ENCODE data around the gene PRR29. TPM values are rescaled to one million over a fixed set of nuclear protein-coding genes. Genes with fewer than 3 reads are reported as not detected.

Gene PRR29
- polyA plus RNA-seq, 1 of the 3 experiments (the other 2 are of a cell fraction) = 2.7 TPM

- TF ChIP-seq, protein P1, sequence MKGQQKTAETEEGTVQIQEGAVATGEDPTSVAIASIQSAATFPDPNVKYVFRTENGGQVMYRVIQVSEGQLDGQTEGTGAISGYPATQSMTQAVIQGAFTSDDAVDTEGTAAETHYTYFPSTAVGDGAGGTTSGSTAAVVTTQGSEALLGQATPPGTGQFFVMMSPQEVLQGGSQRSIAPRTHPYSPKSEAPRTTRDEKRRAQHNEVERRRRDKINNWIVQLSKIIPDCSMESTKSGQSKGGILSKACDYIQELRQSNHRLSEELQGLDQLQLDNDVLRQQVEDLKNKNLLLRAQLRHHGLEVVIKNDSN (IDR thresholded peaks at IDR 0.05; ENCODE audit: borderline replicate concordance, low read depth) = no peak
- no peak for TF ChIP-seq NFIC (IDR thresholded peaks at IDR 0.05; ENCODE audit: borderline replicate concordance)
- H3K4me1 ChIP-seq (ENCODE audit: control insufficient read depth in 1 of 2, insufficient read depth in 2 of 2, low read depth in 1 of 2, low read length in 1 of 2) = no peaks in the 10 kb centered on the region
- H3K9me3 ChIP-seq = no peaks in the 10 kb centered on the region
- H3K4me2 ChIP-seq = no peak overlapping the region
- H3K9ac ChIP-seq = no peak overlapping the region
- H3K4me3 ChIP-seq (ENCODE audit: low read depth in 2 of 2, low read length in 1 of 2) = no peak overlapping the region
- 87% methylated on average over 4 of the region's 4 CpGs for WGBS (ENCODE audit: low lambda C conversion rate)
- no peaks in the 10 kb centered on the region for H3K79me2 ChIP-seq (ENCODE audit: insufficient read depth)
- H3F3A ChIP-seq (replicated peaks; ENCODE audit: insufficient read depth) = no peaks in the 10 kb centered on the region
- no peak for DNase-seq
- no peaks in the 10 kb centered on the region for H3K9me2 ChIP-seq
- CTCF ChIA-PET = interaction anchor here (1.0 to 4.3 kb wide), 6 partner anchors 12 to 189 kb away, joined by 3 to 30 read pairs (median 5); partner anchors contain the start of gene GH1
- POLR2A ChIA-PET = no interaction called here
- H4K20me1 ChIP-seq (ENCODE audit: insufficient read depth) = no peaks in the 10 kb centered on the region
- no peak overlapping the region for H3K27ac ChIP-seq (ENCODE audit: low read depth in 2 of 2, low read length in 1 of 2)
- H3K36me3 ChIP-seq (replicated peaks in 1 of 2; ENCODE audit: control insufficient read depth in 1 of 2, insufficient read depth in 2 of 2, low read length in 1 of 2) = no peaks in the 10 kb centered on the region
- no peak overlapping the region for H2AFZ ChIP-seq (ENCODE audit: low read depth)
- no peaks in the 10 kb centered on the region for H3K27me3 ChIP-seq (ENCODE audit: insufficient read depth)
Measured at GRCh38 chr17:63963123-63963522, 35.0 kb upstream of the PRR29 start.

- DNase-seq = no peak
- ChIA-PET POLR2A (no interaction called here), CTCF (interaction anchor here (1.4 to 4.3 kb wide), 8 partner anchors 9 to 61 kb away, joined by 3 to 30 read pairs (median 6); partner anchors contain the start of gene GH1)
- 78% methylated on average over 11 of the region's 11 CpGs for WGBS (ENCODE audit: low lambda C conversion rate)
- no peak overlapping the region for H3K4me2 ChIP-seq
- no peak overlapping the region for H3K4me3 ChIP-seq (ENCODE audit: low read depth in 2 of 2, low read length in 1 of 2)
- H3K27ac ChIP-seq (ENCODE audit: low read depth in 2 of 2, low read length in 1 of 2) = no peak overlapping the region
- H3F3A ChIP-seq (replicated peaks; ENCODE audit: insufficient read depth) = no peaks in the 10 kb centered on the region
- TF ChIP-seq, protein P2, sequence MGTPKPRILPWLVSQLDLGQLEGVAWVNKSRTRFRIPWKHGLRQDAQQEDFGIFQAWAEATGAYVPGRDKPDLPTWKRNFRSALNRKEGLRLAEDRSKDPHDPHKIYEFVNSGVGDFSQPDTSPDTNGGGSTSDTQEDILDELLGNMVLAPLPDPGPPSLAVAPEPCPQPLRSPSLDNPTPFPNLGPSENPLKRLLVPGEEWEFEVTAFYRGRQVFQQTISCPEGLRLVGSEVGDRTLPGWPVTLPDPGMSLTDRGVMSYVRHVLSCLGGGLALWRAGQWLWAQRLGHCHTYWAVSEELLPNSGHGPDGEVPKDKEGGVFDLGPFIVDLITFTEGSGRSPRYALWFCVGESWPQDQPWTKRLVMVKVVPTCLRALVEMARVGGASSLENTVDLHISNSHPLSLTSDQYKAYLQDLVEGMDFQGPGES (IDR thresholded peaks at IDR 0.05; ENCODE audit: low read depth, low read length) = no peak
- TF ChIP-seq YY1 (IDR thresholded peaks at IDR 0.05; ENCODE audit: low read depth) (no peak), RFX5 (IDR thresholded peaks at IDR 0.05; ENCODE audit: low read length) (no peak), SIN3A (IDR thresholded peaks at IDR 0.05; ENCODE audit: borderline replicate concordance, low read depth, low read length) (no peak), FOXJ3 (CRISPR knock-in tag; IDR thresholded peaks at IDR 0.05) (no peak), SMC3 (IDR thresholded peaks at IDR 0.05; ENCODE audit: low read depth, low read length) (no peak), POLR2AphosphoS5 (IDR thresholded peaks at IDR 0.05; ENCODE audit: low read depth, low read length) (no peak), RAD21 (IDR thresholded peaks at IDR 0.05; ENCODE audit: low read length) (no peak), MEF2A (IDR thresholded peaks at IDR 0.05; ENCODE audit: borderline replicate concordance, low read depth) (no peak), RCOR1 (IDR thresholded peaks at IDR 0.05; ENCODE audit: low read length) (no peak), TEAD4 (IDR thresholded peaks at IDR 0.05; ENCODE audit: borderline replicate concordance, insufficient read depth) (no peak), NRF1 (IDR thresholded peaks at IDR 0.05; ENCODE audit: low read depth, low read length) (no peak), NFIC (IDR thresholded peaks at IDR 0.05; ENCODE audit: borderline replicate concordance) (no peak)
- TF ChIP-seq, protein P3, sequence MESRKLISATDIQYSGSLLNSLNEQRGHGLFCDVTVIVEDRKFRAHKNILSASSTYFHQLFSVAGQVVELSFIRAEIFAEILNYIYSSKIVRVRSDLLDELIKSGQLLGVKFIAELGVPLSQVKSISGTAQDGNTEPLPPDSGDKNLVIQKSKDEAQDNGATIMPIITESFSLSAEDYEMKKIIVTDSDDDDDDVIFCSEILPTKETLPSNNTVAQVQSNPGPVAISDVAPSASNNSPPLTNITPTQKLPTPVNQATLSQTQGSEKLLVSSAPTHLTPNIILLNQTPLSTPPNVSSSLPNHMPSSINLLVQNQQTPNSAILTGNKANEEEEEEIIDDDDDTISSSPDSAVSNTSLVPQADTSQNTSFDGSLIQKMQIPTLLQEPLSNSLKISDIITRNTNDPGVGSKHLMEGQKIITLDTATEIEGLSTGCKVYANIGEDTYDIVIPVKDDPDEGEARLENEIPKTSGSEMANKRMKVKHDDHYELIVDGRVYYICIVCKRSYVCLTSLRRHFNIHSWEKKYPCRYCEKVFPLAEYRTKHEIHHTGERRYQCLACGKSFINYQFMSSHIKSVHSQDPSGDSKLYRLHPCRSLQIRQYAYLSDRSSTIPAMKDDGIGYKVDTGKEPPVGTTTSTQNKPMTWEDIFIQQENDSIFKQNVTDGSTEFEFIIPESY (IDR thresholded peaks at IDR 0.05; ENCODE audit: borderline replicate concordance, low read depth) = no peak
- TF ChIP-seq, protein P4, sequence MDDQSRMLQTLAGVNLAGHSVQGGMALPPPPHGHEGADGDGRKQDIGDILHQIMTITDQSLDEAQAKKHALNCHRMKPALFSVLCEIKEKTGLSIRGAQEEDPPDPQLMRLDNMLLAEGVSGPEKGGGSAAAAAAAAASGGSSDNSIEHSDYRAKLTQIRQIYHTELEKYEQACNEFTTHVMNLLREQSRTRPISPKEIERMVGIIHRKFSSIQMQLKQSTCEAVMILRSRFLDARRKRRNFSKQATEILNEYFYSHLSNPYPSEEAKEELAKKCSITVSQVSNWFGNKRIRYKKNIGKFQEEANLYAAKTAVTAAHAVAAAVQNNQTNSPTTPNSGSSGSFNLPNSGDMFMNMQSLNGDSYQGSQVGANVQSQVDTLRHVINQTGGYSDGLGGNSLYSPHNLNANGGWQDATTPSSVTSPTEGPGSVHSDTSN (IDR thresholded peaks at IDR 0.05) = no peak
- TF ChIP-seq, protein P1 (IDR thresholded peaks at IDR 0.05; ENCODE audit: borderline replicate concordance, low read depth) = no peak
- H2AFZ ChIP-seq (ENCODE audit: low read depth) = no peak overlapping the region
- H4K20me1 ChIP-seq (ENCODE audit: insufficient read depth) = no peaks in the 10 kb centered on the region
- H3K9ac ChIP-seq = no peak overlapping the region
- H3K4me1 ChIP-seq (ENCODE audit: control insufficient read depth in 1 of 2, insufficient read depth in 2 of 2, low read depth in 1 of 2, low read length in 1 of 2) = no peaks in the 10 kb centered on the region
- no peaks in the 10 kb centered on the region for H3K27me3 ChIP-seq (ENCODE audit: insufficient read depth)
- H3K9me3 ChIP-seq = no peaks in the 10 kb centered on the region
- H3K79me2 ChIP-seq (ENCODE audit: insufficient read depth) = no peaks in the 10 kb centered on the region
- H3K36me3 ChIP-seq (replicated peaks in 1 of 2; ENCODE audit: control insufficient read depth in 1 of 2, insufficient read depth in 2 of 2, low read length in 1 of 2) = no peaks in the 10 kb centered on the region
- H3K9me2 ChIP-seq = no peaks in the 10 kb centered on the region
Measured at GRCh38 chr17:63966646-63967264, 31.4 kb upstream of the PRR29 start.

Data from SK-N-SH (cell line).